Heart right ventricle (tissue), 16 donors: ENCODE results near the gene OLIG2. TPM values are rescaled to one million over a fixed set of nuclear protein-coding genes. Genes with fewer than 3 reads are reported as not detected.

ENCODE experiments used
- ATAC-seq, 8 donors: fragments of 200-7000 bp; cut with Tn5 transposase; one replicate each; pipeline ENCODE4 v1.9.1; 2020; ENCODE audit warnings: mild to moderate bottlenecking in 8 of 8, moderate library complexity in 8 of 8, moderate number of reproducible peaks in 1 of 8
- DNase-seq, 2 donors: peaks; one replicate each; pipeline ENCODE4 v3.0.0-alpha.2; 2020
- H3K27ac ChIP-seq, 10 donors: fragments of 200-600 bp; sonication (generic) in 2 of 10; one replicate each; pipeline versions ENCODE4 v1.5.0 to v1.8.0; 2020 to 2022; ENCODE audit warnings: mild to moderate bottlenecking in 3 of 10
- H3K27me3 ChIP-seq, 7 donors: fragments of 200-600 bp; one replicate each; pipeline ENCODE4 v1.8.0; 2021 to 2022; ENCODE audit warnings: mild to moderate bottlenecking in 2 of 7
- H3K36me3 ChIP-seq, 9 donors: fragments of 200-600 bp; sonication (generic) in 1 of 9; one replicate each; pipeline versions ENCODE4 v1.5.0 to v1.8.0; 2020 to 2022; ENCODE audit warnings: mild to moderate bottlenecking in 2 of 9
- H3K4me1 ChIP-seq, 9 donors: fragments of 200-600 bp; sonication (generic) in 1 of 9; one replicate each; pipeline versions ENCODE4 v1.5.0 to v1.8.0; 2020 to 2022; ENCODE audit warnings: mild to moderate bottlenecking in 4 of 9
- H3K4me3 ChIP-seq, 10 donors: fragments of 200-600 bp; sonication (generic) in 2 of 10; one replicate each; pipeline versions ENCODE4 v1.5.0 to v1.8.0; 2020 to 2022; ENCODE audit warnings: mild to moderate bottlenecking in 7 of 10, moderate library complexity in 2 of 10
- H3K9me3 ChIP-seq, 11 donors: fragments of 200-600 bp in 10 of 11; sonication (generic) in 2 of 11; one replicate each; pipeline versions ENCODE4 v1.5.0 to v1.8.0; 2013 to 2022; ENCODE audit warnings: mild to moderate bottlenecking in 2 of 11, control low read depth in 1 of 11, moderate library complexity in 1 of 11
- CTCF ChIP-seq, 9 donors: fragments of 200-600 bp; sonication (generic) in 2 of 9; IDR thresholded peaks; one replicate each; pipeline versions ENCODE4 v1.5.0 to v1.8.0; 2021 to 2022; ENCODE audit warnings: antibody characterized with exemption in 9 of 9, mild to moderate bottlenecking in 5 of 9, moderate library complexity in 1 of 9
- WGBS, 2 donors: extraction: QIAGEN DNeasy Blood & Tissue Kit; methylation state at CpG; one replicate each; pipeline ENCODE4 v1.1.7; 2013; ENCODE audit warnings: inconsistent platforms in 1 of 2; 5-methylcytosine and 5-hydroxymethylcytosine counted together
- intact Hi-C, 10 donors: fragments of 100-400 bp; cut with DNase I; formaldehyde crosslinking; loops; one replicate each; pipeline versions ENCODE4 v1.11.1 to v1.14.2; 2022
- polyA plus RNA-seq, 2 donors: library from polyadenylated mRNA; stranded (reverse); fragments of 200-250 nt; gene quantifications; one replicate each; pipeline ENCODE4 v1.2.3, GENCODE V29; 2013
- total RNA-seq, 10 donors: library from RNA; stranded (reverse); fragmentation: NEBNext Ultra II Directional in 3 of 10; extraction: Animal tissue kit (Norgen Biotek cat#: 25700) in 3 of 10; gene quantifications; one replicate each; pipeline versions ENCODE4 v1.2.1 to v1.2.4, GENCODE V29; 2021 to 2023
- donor health status: Arrhythmogenic right ventricular cardiomyopathy.
- donor health status: ischemic (EF 13 %, LVEDD 7.1; RV severe dilation, severe dysfunction).
- donor health status: healthy with polysubstance abuse.
- donor health status: DM: no; HTN: yes; CAD: no.
- donor health status: DM: no; HTN: no; CAD: no.
- donor health status: ischemic (EF 25% LVEDD 6.9; RV normal size, moderate dysfunction).
- donor health status: ischemic (EF 25% LVEDD 5.7; RV mildly dilated, moderate dysfunction).
- donor health status: healthy.
- donor health status: DM: yes; HTN: yes; CAD: no.
- donor health status: Ischemic cardiomyopathy.
- donor health status: ischemic (EF 35%, LVEDD 5.7; RV mildly dilated, moderate dysfunction).
- donor health status: nonischemic (EF 11% LVEDD 7.7; RV severe dilation, severe dysfunction).
- donor health status: DM: yes; HTN: yes; CAD: no.
- donor health status: PGD.
- donor health status: ischemic (EF 29% LVEDD 5.4; RV normal size, mild dysfunction).
- donor health status: nonischemic (EF 23%, LVEDD 6.1; RV moderate dilation, normal function).

Gene OLIG2
- total and polyA plus RNA-seq, 12 donors: not detected

GRCh38 chr21:33076600-33077329 is 51.0 kb downstream of the OLIG2 start:
- no peak overlapping the region for H3K4me3 ChIP-seq
- ATAC-seq: no peak
- DNase-seq: no peak
- H3K27me3 ChIP-seq: peaks cover 3 to 86% (median 64%) of the 10 kb centered on the region in 7 donors
- intact Hi-C loops: no loop called here
- no peak for TF ChIP-seq CTCF (IDR thresholded peaks at IDR 0.05)
- peaks cover 0 to 6% (median 4%) of the 10 kb centered on the region in 9 donors for H3K4me1 ChIP-seq
- WGBS, 2 donors: 74 to 77% methylated on average over 11 of the region's 11 CpGs
- no peak overlapping the region for H3K27ac ChIP-seq
- H3K9me3 ChIP-seq: no peaks in the 10 kb centered on the region
- H3K36me3 ChIP-seq: no peaks in the 10 kb centered on the region

Other genes starting within 250 kb of the OLIG2 start
- gene OLIG1, start 44.2 kb downstream of the OLIG2 start, total RNA-seq: under 1 TPM in 4 of 10 donors, not detected in 6; 0.09 to 0.49 (median 0.12) TPM
- gene OLIG1, start 44.2 kb downstream of the OLIG2 start, polyA plus RNA-seq: not detected
- gene IFNAR2, start 204.0 kb downstream of the OLIG2 start, total RNA-seq: 10 to 100 TPM in 6 of 10 donors, 1 to 10 TPM in 4; 6.7 to 22.9 (median 10.4) TPM
- gene IFNAR2, start 204.0 kb downstream of the OLIG2 start, polyA plus RNA-seq: 10 to 100 TPM; 10.3 to 14.3 TPM
- gene IL10RB, start 240.4 kb downstream of the OLIG2 start, total RNA-seq: 10 to 100 TPM in 1 of 10 donors, 1 to 10 TPM in 9; 4.1 to 16.8 (median 6.9) TPM
- 10 to 100 TPM; 11.9 to 12.1 TPM for gene IL10RB, start 240.4 kb downstream of the OLIG2 start, polyA plus RNA-seq